SK-MEL-5 (cell line): Measurements from ENCODE around the gene GNB1L. TPM values are rescaled to one million over a fixed set of nuclear protein-coding genes. Genes with fewer than 3 reads are reported as not detected.

Experiments
- DNase-seq: peaks from one replicate; pipeline ENCODE4 v3.0.0-alpha.2; 2016; ENCODE audit warnings: low read depth, low spot score
- in situ Hi-C: cut with HindIII; loops from 2 replicates; pipeline ENCODE4 v1.10.0; 2016; ENCODE audit warnings: low sequenced_read_pairs, high pct_unique_total_duplicates, low pct_unique_long_range_greater_than_20kb
- total RNA-seq: library from RNA; depleted of rRNA; stranded (reverse); fragments of >200 nt; shearing (Covaris generic); gene quantifications from 2 replicates; pipeline ENCODE4 v1.2.3, GENCODE V29; 2014

GNB1L gene
- total RNA-seq, 1 experiment from 2014 or later, result 8.7 TPM

DNA sequence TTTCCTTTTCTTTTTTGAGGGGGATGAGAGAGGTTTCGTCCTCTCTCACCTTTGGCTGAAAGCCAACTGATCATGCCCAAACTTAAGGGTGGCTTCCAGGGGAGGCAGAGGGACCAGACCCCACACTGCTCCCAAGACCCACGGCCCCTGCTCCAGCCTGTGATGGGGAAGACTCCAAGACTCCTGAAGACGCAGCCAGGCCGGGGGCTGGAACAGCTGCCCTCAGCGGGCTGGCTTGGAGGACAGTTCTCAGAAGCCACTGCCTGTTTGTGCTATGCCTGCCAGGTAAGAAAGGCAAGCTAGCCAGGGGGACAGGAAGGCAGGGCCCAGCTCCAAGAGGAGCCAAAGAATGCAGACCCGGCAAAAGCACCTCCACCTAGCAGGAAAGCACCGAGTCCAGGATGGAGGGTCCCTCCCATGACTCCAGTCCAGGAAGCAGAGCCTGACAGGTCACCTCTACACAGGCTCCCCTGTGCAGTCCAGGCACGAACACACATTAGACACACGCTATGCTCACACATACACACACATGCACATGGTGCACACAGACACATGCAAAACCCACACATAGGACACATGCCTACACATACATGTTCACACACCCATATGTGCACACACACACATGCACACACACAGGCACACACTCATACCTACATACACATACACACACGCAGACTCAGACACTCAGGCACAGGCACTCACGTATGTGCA lies 31.3 kb downstream of the GNB1L start:
- DNase-seq, result no peak
- in situ Hi-C loops, result no loop called here

DNA sequence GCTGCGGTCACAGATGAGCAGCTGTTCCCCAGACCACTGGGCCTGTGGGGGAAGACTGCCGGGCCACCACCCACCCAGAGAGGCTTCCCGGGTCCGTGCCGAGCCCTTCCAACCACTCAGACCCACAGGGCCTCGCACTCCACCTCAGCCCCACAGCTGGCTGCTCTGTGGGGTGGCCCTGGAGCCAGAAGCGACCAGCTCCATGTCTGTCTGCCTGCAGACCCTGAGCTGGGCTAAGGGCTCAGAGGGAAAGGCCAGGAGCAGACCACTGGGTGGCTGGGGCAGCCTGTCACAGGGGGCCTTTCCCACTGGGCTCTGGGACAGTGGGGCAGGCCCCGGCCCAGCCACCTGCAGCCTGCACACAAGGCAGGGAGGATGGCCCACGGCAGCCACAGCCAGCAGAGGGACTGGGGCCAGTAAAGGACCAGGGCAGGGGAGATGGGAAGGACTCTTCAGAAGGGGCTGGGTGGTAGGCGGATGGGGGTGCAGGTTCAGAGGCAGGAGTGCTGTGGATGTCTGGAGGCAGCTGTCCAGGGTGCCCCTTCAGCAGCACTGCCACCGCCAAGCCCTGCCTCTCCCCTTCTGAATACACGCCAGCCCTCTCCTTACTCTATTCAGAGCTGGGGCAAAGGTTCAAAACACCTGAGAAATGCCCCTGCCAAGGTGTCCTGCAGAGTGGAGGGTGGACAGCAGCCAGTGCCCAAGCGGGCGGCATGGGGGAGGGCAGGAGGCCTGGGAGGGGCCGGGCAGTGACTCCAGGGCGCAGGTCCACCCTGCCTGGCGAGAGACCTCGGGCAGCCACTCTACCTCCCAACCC lies 32.2 kb downstream of the GNB1L start:
- no peak for DNase-seq
- in situ Hi-C loops, result no loop called here

DNA sequence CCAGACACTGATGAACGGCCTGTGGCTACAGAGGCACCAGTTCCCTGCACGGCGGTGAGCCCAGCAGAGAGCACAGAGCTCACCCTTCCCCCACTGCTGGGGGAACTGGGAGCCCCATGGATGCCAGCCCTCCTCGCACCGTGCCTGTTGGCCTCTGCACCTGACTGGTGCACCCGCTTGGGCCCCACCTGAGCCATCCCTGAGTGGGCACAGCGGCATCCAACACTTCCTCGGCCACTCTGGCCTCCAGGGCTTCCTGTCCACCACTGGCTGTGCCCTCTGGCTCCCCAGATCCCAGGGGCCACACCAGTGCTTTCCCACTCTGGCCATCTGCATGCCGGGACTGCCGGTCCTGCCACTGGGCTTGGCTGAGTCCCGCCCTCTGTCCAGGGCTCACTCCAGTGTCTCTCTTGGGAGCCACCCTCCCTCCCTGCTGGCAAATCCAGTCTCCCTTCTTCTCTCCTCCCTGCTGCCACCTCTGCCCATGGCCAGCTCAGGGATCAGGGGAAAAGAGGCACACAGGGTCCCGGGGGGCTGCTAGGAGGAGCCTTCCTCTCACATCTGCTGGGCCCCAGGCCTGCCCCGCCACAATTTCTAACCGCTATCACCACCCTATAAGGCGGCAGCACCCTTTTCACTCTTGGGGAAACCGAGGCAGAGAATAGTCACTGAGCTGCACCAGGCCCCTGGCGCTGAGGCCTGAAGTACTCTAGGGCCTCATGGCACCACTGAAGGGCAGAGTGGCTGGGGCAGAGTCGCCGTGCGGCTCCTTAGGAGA lies 33.0 kb downstream of the GNB1L start:
- no peak for DNase-seq
- in situ Hi-C loops, result no loop called here

DNA sequence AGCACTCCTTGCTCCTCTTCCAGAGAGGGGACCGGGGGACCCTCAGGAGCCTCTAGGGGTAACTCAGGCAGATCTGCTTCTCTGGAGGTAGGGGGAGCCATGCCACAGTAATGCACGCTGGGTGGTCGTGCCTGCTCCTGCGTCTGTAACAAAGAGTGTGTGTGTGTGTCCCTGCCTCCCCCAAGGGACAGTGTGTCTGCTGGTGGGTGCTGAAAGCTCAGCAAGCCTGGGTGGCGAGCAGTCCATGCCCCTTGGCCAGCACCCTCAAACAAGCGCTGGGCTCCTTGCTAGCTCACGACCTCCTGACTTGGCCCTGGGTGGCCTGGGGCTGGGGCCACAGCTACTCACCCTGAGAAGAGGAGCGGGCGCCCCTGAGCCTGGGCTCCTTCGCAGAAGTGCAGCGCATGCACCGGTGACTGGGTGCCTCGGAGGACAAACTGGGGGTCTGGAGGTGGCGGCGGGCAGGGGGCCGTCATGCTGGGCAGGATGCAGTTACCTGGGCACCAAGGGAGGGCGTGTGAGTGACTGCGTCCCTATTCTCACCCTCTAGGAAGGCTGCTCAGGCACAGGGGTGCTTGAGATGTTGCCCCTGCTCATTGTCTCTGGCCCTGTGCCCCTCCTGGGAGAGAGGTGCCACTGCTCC lies 33.7 kb downstream of the GNB1L start:
- in situ Hi-C loops, result no loop called here
- DNase-seq, result no peak

DNA sequence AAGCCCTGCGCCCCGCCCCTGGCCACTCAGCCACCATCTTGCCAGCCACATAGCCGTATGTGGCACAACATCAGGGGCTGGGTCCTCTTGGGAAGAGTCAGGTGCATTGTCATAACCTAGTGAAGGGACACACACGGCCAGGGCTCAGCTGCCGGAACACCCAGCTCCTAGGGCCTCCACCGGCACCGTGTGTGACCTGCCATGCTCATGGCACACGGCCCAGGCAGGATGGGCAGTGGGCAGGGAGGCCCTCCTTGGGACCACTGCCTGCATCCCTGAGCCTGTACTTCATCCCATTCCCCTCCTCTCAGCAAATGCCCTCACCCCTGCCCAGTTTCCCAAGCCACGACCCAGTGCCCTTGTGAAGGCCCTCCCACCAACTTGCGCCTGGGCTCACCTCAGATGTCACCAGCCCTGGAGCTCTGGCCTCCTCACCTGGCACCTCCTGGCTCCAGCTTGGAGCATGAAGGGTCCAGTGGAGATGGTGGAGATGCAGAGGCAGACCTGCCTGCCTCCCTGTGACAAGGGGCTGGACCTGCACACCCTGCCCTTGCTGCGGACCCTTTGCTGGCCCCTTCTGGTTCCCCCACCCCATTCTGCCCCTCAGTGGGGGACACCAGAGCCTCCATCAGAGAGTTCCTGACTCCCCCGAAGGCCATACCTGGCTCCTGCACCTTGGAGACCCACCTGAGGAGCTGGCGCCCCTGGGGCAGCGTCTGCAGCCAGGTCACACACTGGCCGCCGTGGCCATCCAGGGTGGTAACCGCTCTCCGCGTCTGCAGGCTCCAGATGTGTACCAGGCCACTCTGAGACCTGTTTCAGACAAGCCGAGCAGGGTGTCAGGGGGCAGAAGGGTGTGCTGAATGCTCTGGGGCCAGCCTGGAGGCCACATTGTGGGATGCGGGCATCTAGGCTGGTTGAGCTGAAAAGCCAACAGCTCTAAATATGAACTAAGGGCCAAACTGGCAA lies 34.5 kb downstream of the GNB1L start:
- in situ Hi-C loops, result no loop called here
- no peak for DNase-seq

DNA sequence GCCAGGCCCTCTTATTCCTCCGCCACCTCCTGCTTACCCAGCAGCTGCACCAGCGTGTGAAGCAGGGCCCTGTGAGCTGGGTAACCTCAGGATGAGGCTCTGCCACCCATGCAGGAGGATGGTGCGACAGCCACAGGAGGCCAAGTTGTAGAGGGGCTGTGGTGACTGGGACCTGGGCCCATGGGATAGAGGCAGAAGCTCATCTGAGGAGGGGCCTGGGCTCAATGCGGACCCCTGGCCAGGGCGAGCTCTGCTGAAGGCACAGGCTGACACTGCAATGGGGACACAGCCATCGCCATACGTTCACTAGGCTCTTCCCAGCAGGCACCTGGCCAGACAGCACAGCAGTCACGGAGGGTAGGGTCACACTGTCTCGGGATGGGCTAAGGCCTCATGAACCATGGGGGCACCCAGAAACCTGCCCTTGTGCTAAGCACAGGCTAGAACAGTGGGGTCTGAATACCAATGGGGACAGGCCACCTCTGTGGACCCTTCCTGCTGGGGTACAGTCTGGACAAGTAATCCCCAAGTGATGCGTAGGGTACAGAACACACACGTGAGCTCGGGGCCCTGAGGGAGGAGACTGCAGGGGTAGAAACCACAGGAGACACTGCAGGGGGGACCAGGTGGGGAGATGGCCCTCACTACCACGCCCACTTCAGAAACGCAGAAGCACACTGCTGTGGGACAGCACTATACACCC lies 35.3 kb downstream of the GNB1L start:
- DNase-seq, result no peak
- in situ Hi-C loops, result no loop called here

DNA sequence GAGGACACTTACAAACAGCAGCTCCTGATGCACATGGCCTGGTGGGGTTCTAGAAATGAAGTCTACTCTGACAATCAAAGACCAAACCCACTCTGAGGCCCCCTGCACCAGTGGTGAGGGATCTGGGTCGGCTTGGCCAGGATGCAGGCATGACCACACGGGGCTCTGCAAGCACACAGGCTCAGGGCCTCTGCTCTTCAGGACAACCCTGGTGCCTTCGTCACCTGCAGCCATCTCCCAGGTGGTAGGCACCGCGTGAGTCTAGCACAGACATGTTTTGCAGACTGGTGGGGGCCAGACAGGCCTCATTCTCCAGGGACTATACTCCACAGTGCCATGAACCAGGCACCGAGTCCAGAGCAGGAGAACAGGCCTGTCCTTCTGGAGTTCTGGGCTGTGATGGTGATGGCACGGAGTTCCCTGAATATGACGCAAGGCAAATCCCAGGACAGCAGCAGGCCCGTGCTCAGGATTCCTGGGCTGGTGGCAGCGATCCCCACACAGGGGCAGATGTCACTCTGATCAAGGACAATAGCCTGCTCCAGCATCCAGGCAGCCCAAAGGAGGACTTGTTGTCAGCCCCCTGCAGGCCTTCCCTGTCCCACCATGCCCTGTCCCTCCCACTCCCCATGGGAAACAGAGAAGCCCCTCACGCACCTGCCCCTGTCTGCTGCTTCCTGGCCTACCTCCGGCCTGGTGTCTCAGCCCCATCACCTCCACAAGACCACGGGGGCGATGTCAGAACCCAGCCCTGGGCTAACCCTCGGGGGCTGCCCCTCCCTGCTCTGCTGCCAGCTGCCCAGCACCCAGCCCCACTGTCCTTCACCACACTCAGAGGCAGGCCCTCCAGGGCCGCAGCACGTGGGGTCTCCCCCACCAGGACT lies 36.1 kb downstream of the GNB1L start:
- in situ Hi-C loops, result no loop called here
- DNase-seq, result no peak

DNA sequence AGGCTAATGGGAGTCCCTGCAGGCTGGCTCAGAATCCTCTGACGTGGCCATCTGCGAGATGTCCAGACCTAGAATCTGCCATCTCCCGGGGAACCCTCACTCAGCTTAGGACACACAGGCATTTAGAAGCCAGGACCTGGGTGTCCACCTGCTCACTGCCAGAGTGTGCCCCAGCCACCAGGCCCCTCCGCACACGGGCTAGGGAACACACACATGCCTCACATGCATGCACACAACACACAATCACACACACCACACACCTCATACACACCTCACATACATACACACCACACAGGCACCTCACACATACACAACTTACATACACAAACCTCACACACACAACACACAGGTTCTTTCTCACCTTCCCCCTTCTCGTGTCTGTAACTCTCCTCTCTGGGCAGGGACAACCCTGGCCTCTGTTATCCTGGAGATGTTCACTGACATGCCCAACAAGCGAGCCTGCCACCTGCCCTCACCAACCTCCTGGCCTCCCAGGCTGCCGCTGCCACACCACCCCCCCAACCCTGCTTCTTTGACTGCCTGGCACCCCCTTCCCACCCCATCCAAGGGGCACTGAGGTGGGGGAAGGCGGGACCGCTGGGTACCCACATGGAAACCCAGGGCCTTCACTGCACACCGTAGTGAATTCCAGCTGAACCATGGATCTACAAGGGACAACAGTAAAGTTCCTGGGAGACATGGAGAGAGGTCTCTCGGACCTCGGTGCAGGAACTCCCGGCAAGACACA lies 38.1 kb downstream of the GNB1L start:
- in situ Hi-C loops, result no loop called here
- no peak for DNase-seq

DNA sequence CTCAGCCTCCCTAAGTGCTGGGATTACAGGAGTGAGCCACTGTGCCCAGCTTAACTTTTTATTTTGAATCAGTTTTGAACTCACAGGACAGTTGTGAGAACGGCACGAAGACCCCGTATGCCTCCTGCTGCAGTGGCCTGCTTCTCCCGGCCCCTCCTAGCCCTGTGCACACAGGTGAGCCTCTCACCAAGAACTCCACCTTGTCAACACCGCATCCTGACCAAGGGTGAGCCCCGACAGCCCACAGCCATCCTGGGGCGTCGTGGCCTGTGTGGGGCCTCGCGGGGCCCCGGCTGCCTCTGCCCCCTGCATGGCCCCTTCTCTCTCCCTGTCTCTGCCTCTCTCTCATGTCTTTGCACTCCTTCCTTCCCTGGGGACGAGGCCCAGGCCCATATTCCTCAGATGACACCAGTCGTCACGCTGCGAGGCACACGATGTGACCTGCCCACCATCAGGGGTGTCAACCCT lies 38.8 kb downstream of the GNB1L start:
- in situ Hi-C loops, result no loop called here
- no peak for DNase-seq

DNA sequence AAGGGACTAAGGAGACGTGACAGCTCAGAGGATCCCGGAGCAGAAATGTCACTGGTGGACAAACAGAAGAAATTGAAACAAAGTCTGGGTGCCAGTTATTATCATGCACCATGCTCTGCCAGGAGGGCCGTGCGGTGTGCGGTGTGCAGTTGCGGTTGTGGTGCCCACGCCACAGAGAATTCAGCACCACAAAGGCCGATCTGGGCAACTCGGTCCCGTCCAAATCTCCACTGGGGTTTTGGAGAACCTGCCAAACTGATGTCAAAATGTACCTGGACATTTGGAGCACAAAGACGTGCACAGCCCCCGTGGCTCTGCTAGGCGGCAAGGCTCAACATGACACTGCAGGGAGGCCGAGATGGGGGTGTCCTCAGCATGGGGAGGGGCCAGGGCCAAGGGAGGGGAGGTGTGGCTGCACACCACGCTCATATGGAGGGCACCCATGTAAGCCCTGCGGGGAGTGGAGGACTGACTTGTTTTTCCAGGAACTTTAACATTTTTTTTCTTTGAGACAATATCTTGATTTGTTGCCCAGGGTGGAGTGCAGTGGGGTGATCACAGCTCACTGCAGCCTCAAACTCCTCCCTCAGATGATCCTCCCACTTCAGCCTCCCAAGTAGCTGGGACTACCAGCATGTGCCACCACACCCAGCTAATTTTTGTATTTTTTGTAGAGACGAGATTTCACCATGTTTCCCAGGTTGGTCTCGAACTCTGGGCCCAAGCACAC lies 39.4 kb downstream of the GNB1L start:
- in situ Hi-C loops, result no loop called here

DNA sequence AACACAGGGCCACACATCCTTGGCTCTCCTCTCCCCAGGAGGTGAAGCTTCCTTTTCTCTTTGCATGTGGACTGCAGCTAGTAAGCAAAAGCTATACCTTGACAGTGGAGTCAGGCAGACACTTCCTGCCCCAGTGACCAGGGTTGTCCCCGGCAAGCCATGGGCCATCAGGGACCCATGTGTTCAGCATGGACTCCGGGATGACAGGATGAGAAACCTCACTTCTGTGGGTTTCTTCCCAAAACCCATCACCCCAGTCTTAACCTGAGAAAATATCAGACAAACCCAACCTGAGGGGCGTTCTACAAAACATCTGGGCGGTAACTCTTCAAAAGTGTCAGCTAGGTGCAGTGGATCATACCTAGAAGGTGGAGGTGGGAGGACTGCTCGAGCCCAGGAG lies 40.2 kb downstream of the GNB1L start:
- in situ Hi-C loops, result no loop called here

More for the DNA sequence above, 39.4 kb downstream of the GNB1L start:
- DNase-seq, result no peak

DNA sequence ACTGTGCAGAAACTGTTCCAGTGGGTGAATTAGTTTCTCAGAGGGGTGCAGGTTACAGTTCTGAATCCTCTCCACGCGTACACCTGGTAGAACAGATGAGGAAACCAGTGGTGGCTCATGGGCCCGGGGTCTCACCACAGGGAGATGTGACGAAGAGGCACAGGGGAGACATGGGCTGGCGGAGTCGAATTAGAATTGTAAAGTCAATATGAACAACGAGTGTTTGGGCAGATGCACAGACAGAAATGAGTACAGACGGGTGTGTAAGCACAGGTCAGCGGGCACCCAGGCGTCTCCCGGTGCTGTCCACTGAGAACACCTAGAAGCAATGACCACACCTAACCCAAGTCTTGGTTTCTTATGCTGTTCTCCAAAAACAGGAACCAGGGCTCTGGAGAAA lies 41.8 kb downstream of the GNB1L start:
- no peak for DNase-seq
- in situ Hi-C loops, result no loop called here

More for the DNA sequence above, 40.2 kb downstream of the GNB1L start:
- DNase-seq, result no peak

DNA sequence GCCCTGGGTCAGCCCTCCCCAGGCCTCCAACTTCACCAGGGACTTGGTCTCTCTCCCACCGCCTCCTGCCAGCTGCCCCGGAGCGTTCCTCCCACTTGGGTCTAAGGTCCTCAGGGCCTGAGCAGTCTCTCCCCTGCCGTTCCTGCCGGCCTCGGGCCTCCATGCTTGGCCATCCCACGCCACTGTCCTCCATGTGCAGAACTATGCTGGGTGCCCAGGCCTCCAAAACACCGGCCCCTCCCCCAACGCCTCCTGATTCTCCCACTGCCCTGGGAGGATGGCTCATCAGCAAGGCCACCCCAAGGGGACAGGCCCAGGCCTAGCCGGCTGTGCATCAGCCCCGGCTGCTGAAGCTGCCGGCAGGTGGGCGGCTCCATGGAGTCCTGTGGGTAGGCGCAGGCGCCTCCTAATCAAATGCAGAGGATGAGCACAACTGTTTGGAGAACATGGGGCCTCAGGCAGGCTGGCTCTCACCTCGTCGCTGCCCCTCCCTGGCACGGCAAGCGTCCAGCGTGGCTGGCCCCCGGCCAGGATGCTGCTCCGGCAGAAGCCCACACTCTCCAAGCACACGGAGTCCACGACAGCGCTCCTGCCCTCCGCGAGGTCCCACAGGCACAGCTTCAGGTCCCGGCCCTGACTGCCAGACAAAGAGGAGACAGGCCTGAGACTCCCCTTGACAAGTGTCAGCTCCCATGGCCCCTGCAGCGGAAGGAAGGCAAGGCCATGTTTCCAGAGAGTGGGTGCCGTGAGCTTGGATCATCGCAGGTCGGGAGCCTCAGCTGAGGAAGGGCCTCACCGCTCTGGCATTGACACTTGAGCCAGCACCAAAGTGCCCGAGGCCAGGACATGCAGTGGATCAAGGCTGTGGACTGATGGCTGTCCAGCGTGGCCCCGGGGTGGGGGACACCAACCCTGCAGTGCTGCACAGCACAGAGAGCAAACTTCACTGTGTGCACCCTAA lies 42.6 kb downstream of the GNB1L start:
- in situ Hi-C loops, result no loop called here
- no peak for DNase-seq
